Measurements from ENCODE around the gene SEMA4C. TPM values are rescaled to one million over a fixed set of nuclear protein-coding genes. Genes with fewer than 3 reads are reported as not detected.

The SEMA4C gene
- total RNA-seq, 2 experiments from 2014 or later = 55.8 to 56.8 TPM

DNA sequence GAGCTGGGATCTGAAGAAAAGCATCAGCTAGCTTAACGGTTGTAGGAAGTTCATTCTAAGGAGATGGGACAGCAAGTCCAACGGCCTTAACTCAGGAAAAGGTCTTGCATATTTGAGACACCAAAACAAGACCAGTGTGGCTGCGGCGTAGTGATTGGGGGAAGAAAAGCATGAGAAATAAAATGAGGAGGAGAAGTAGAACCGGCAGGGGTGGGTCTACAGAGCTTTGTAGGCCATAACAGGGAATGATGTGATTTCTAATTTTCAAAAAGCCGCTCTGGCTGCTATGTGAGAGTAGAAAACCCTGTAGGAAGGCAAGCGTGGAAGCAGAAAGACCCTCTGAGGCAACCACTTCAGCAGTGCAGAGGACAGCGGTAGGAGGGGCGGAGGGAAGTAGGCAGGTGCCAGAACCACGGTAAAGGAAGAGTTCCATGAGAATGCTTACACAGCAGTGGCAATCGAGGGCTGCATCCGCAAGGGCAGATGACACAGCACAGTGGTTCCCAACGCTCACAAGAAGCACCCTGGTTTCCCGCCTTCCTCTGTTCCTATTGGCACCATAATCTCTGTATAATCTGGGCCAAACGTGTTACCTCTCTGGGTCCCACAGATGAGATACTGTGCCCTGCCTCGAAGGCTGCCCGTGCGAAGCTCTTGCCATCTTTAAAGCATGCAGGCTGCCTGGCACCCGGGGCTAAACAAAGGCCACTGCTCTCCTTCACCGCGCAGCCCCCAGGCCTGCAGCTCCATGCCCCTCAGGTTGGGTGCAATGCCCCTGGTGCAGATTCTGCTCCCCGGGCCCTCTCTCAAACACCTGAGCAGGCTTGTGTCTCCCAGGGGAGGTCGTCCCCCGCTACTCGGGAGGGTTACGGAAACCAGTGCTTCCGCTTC is 12.9 kb downstream of the SEMA4C start:
- POLR2A ChIA-PET = interaction anchor here (0.6 to 6.5 kb wide), 40 partner anchors 9 to 854 kb away, joined by 3 to 116 read pairs (median 5); partner anchors contain the start of genes ANKRD23, ANKRD36, ARID5A and CNNM3
- H3K4me3 Mint-ChIP-seq = peak overlapping the region; percentile 92
- CTCF ChIA-PET = interaction anchor here (0.6 to 3.3 kb wide), 40 partner anchors 8 to 256 kb away, joined by 3 to 72 read pairs (median 6); partner anchors contain the start of genes ANKRD23, ANKRD36, CNNM3 and CNNM4
- H3K4me3 ChIP-seq (ENCODE audit: low read length) = peak overlapping the region; percentile 94
- H3K9me3 ChIP-seq (ENCODE audit: control insufficient read depth in 1 of 2, insufficient read depth in 1 of 2, low read length in 2 of 2) = no peaks in the 10 kb centered on the region
- peaks cover 52% of the 10 kb centered on the region for H3K36me3 Mint-ChIP-seq (ENCODE audit: low read depth)
- H3K27me3 Mint-ChIP-seq = no peaks in the 10 kb centered on the region
- DNase-seq (peak in 6 of 14 experiments; percentile 21 to 59 (median 52)), ATAC-seq (ENCODE audit: poor library complexity) (no peak)
- H3K27ac Mint-ChIP-seq = peak overlapping the region; percentile 74
- peaks cover 49% of the 10 kb centered on the region for H3K4me1 Mint-ChIP-seq (ENCODE audit: low read depth)
- peaks cover 51% of the 10 kb centered on the region for H3K4me1 ChIP-seq (ENCODE audit: insufficient read depth, low read length)
- H3K27ac ChIP-seq (ENCODE audit: low read depth in 1 of 2, low read length in 2 of 2) = peak overlapping the region; percentile 65 to 66
- intact Hi-C loops (cut with DNase I, micrococcal nuclease) = loop anchor here (2.0 to 5.0 kb wide), 4 partner anchors 40 to 255 kb away; partner anchors contain the start of genes CNNM3 (in 2 of the 2), ANKRD36 (in 1 of the 2) and KANSL3 (in 1 of the 2)
- H3K27me3 ChIP-seq (ENCODE audit: control insufficient read depth in 1 of 2, insufficient read depth in 2 of 2, low read length in 2 of 2) = no peaks in the 10 kb centered on the region
- TF ChIP-seq, protein P1, sequence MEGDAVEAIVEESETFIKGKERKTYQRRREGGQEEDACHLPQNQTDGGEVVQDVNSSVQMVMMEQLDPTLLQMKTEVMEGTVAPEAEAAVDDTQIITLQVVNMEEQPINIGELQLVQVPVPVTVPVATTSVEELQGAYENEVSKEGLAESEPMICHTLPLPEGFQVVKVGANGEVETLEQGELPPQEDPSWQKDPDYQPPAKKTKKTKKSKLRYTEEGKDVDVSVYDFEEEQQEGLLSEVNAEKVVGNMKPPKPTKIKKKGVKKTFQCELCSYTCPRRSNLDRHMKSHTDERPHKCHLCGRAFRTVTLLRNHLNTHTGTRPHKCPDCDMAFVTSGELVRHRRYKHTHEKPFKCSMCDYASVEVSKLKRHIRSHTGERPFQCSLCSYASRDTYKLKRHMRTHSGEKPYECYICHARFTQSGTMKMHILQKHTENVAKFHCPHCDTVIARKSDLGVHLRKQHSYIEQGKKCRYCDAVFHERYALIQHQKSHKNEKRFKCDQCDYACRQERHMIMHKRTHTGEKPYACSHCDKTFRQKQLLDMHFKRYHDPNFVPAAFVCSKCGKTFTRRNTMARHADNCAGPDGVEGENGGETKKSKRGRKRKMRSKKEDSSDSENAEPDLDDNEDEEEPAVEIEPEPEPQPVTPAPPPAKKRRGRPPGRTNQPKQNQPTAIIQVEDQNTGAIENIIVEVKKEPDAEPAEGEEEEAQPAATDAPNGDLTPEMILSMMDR (IDR thresholded peaks at IDR 0.05) = no peak
- no peaks in the 10 kb centered on the region for H3K9me3 Mint-ChIP-seq
- peaks cover 39% of the 10 kb centered on the region for H3K36me3 ChIP-seq (ENCODE audit: insufficient read depth, low read length)

DNA sequence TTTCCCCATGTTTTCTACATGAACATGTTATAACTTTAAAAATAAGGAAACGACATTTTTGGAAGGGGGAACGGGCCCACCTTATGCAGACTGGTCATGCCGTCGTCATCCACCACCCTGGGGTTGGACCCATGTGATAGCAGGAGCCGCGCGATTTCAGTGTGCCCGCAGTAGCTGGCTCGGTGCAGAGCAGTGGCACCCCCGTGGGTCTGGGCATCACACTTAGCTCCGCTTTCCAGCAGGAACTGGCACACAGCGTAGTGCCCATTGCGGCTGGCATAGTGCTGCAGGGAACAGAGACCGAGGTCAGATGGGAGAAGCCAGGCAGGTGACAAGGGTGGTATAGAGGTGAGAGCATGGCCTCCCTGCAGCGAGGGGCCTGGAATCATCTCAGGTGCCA is 16.6 kb downstream of the SEMA4C start:
- peaks cover 24% of the 10 kb centered on the region for H3K4me1 Mint-ChIP-seq (ENCODE audit: low read depth)
- Histone ChIP-seq H3K27ac (ENCODE audit: low read depth in 1 of 2, low read length in 2 of 2) (no peak overlapping the region), H3K4me1 (ENCODE audit: insufficient read depth, low read length) (peaks cover 23% of the 10 kb centered on the region), H3K9me3 (ENCODE audit: control insufficient read depth in 1 of 2, insufficient read depth in 1 of 2, low read length in 2 of 2) (no peaks in the 10 kb centered on the region), H3K27me3 (ENCODE audit: control insufficient read depth in 1 of 2, insufficient read depth in 2 of 2, low read length in 2 of 2) (no peaks in the 10 kb centered on the region), H3K4me3 (ENCODE audit: low read length) (no peak overlapping the region), H3K36me3 (ENCODE audit: insufficient read depth, low read length) (peaks cover 50% of the 10 kb centered on the region)
- H3K9me3 Mint-ChIP-seq = no peaks in the 10 kb centered on the region
- H3K4me3 Mint-ChIP-seq = no peak overlapping the region
- DNase-seq (peak in 1 of 14 experiments; percentile 5), ATAC-seq (ENCODE audit: poor library complexity) (no peak)
- CTCF ChIA-PET = no interaction called here
- H3K36me3 Mint-ChIP-seq (ENCODE audit: low read depth) = peaks cover 55% of the 10 kb centered on the region
- no peak overlapping the region for H3K27ac Mint-ChIP-seq
- POLR2A ChIA-PET = no interaction called here
- TF ChIP-seq, protein P1 (IDR thresholded peaks at IDR 0.05) = no peak
- no peaks in the 10 kb centered on the region for H3K27me3 Mint-ChIP-seq
- intact Hi-C loops (cut with DNase I, micrococcal nuclease) = no loop called here

DNA sequence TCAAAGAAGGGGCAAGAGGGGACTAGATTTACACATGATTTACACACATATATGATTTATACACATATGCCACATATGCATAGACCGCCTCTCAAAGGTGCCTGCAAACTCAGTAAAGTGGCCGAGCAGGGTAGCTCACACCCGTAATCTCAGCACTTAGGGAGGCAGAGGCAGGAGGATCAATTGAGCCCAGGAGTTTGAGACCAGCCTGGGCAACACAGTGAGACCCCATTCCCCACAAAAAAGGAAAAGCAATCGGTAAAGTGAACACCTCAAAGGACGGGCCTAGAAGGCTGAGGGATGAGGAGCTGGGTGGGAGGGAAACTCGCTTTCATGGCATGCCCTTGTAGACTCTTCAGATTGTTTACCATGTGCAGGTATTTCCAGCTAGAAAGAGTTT is 17.2 kb downstream of the SEMA4C start:
- Histone ChIP-seq H3K9me3 (ENCODE audit: control insufficient read depth in 1 of 2, insufficient read depth in 1 of 2, low read length in 2 of 2) (no peaks in the 10 kb centered on the region), H3K27me3 (ENCODE audit: control insufficient read depth in 1 of 2, insufficient read depth in 2 of 2, low read length in 2 of 2) (no peaks in the 10 kb centered on the region), H3K27ac (ENCODE audit: low read depth in 1 of 2, low read length in 2 of 2) (no peak overlapping the region), H3K4me3 (ENCODE audit: low read length) (no peak overlapping the region), H3K36me3 (ENCODE audit: insufficient read depth, low read length) (peaks cover 57% of the 10 kb centered on the region), H3K4me1 (ENCODE audit: insufficient read depth, low read length) (peaks cover 20% of the 10 kb centered on the region)
- H3K9me3 Mint-ChIP-seq = no peaks in the 10 kb centered on the region
- H3K27me3 Mint-ChIP-seq = no peaks in the 10 kb centered on the region
- intact Hi-C loops (cut with DNase I, micrococcal nuclease) = no loop called here
- ChIA-PET POLR2A (interaction anchor here (0.6 kb wide), 1 partner anchor 47 kb away, joined by 3 read pairs; no protein-coding TSS in a partner anchor), CTCF (no interaction called here)
- H3K27ac Mint-ChIP-seq = no peak overlapping the region
- H3K36me3 Mint-ChIP-seq (ENCODE audit: low read depth) = peaks cover 61% of the 10 kb centered on the region
- DNase-seq (no peak), ATAC-seq (ENCODE audit: poor library complexity) (no peak)
- peak overlapping the region; percentile 68 for H3K4me3 Mint-ChIP-seq
- TF ChIP-seq, protein P1 (IDR thresholded peaks at IDR 0.05) = no peak
- H3K4me1 Mint-ChIP-seq (ENCODE audit: low read depth) = peaks cover 24% of the 10 kb centered on the region

Measured in CD4-positive, alpha-beta T cell (primary cell).